Measurements from ENCODE around the gene SCD5.

SCD5 gene

DNA sequence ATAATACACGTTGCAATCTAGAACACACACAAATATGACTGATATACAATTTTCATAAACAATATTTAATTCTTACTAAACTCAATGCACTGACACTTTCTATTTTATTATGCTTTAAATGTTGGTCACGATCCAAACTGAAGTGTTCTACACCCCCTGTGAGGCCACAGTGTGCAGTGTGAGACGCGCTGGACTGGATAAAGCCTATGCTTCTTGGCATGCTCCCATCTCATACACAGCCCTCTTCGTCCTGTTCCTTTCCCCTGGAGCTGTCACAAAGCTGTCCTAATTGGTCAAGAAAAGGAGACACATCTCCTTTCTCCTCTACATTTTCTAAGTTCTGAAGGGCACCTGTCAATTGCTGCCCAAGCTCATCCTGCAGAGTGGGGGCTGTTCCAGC is 72.0 kb downstream of the SCD5 start:
- no peak for DNase-seq (ENCODE audit: low spot score)

DNA sequence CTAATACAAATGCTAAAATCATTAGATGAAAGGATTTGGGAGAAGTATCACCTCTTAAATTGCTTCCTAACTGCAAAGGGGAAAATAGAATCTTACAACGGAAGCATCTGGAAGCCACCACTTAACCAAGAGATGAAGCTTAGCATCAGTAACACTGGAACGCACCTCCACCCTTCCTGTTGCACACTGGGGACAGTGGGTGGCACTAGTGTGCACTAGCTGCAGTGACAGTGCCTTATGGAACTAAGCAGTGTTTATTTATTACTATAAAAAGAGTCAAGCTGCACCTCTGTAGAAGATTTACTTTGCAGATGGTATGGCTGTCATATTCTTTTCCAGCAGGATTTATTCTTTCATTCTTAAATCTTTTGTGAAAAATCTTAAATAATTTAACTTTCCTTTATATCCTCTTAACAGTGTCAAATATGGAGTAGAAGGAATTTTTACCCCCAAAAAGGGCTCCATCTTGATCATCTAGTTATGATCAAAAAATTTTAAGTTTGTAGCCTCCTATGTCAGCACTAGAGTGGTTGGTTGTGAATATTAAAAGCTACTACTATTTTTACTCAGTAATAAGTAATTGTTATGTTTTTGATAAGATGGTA is 76.7 kb downstream of the SCD5 start:
- peak; percentile 85 for DNase-seq (ENCODE audit: low spot score)

DNA sequence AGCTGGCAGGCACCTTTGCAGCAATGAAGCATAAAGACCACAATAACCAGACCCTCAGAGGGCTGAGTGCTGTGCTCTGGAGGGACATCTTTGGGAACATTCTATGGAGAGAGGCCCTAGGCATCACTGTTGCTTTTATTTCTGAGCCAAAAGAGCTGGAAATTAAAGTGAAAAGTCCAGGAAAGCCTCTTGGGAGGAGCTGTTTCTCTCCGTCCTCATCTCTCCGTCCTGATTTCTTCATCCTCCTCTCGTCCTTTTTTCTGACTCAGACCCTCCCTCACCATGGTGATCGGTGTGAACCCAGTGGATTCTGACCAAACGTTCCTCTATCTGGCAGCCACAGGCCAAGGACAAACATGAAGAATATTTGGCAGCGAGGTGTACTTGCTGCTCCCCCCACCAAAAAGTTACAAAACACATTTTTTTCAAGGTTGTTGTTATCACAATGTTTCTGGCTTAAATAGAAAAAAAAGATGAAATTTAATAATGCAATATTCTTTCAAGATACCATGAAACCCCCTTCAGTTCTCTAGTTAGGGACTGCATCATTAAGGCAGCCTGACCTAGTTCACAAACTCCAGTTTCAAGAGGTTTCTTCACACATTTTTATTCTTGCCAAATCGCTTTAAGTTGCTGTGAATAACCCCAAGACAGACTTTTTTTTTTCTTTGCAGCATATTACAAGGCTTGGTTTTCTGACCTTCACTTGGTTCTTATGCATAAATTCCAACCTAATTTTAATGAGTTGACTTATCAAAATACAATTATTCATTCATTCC is 80.2 kb downstream of the SCD5 start:
- peak; percentile 45 for DNase-seq (ENCODE audit: low spot score)

DNA sequence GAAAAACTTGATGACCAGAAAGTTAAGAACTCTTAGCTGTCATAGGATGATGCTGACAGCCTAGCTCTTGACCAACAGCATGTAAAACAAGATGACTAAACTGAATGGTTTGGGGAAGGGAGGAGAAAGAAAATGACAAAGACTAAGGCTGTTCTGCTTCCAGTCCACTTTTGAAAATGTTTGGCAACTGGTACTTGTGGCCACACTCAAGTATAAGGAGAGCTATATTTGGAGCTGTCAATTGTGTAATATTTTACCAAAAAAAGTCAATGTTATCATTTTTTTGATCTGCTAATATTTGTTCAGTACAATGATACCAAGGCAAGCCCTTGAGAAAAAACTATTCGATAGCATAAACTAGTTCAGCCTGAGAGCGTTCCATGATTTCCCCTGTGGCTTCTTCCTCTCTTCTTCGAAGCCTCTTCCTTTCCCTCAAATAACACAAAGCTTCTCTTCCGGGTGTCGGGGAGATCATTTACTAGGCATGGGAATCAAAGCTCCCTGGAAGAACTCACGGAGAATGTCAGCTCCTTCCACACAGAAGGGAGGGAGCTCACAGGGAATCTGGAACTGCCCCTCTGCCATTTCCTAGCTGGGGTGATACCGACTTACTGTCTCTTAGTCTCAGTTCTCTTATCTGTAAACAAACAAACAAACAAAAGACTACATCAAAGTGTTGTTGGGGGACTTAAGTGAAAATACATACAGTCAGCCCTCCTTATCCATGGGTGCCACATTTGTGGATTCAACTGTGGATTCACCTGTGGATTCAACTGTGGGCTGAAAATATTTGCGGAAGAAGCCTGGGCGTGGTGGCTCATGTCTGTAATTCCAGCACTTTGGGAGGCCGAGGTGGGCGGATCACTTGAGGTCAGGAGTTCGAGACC is 82.6 kb downstream of the SCD5 start:
- no peak for DNase-seq (ENCODE audit: low spot score)

DNA sequence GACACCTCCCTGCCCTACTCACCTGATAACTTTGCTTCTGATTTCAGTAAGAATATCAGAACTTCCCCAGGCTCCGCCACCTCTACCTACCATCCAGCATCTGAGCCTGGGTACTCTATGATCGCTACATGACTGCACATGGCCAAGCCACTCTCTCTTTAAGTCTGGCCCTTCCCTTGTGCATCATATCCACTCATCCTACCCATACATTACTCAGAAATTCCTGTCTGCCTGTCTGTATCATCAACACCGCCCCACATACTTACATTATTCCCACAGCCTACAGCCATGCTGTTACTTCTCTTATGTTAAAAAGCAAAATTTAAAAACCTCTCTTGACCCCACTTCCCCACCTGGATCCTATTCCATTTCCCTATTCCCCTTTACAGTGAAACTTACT is 84.7 kb downstream of the SCD5 start:
- no peak for DNase-seq (ENCODE audit: low spot score)

DNA sequence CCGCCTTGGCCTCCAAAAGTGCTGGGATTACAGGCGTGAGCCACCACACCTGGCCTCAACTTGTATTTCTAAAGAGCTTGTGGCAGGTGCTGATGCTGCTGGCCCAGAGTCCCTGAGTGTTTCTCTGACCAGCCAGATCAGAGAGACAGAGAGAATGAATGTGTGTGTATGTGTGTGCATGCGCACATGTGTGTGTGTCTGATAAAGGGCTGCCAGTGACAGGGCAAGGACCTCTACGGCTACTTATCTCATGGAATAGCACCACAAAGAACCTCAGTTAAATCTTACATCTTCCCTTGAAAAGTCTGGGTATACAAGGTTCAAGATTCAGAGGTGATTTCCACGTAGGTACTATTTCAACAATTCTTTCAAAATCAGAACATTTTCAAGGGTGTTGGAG is 86.0 kb downstream of the SCD5 start:
- DNase-seq (ENCODE audit: low spot score): no peak

DNA sequence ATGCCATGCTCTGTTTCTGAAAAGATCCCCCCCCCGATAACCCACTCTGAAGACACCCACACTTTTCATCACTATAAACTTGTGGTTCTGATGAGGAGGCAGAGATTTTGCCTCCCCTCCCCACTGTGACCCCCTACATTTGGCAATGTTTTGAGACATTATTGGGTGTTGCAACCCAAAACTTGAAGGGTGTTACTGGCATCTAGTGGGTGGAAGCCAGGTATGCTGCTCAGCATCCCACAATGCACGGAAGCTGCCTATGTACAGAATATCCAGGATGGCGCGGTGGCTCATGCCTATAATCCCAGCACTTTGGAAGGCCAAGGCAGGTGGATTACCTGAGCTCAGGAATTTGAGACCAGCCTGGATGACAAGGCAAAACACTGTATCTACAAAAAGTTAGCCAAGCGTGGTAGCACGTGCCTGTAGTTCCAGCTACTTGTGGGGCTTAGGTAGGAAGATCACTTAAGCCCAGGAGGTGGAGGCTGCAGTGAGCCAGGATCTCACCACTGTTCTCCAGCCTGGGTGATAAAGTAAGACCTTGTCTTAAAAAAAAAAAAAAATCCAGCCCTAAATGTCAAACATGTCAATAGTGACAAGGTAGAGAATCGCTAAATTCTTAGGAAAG is 87.3 kb downstream of the SCD5 start:
- no peak for DNase-seq (ENCODE audit: low spot score)

DNA sequence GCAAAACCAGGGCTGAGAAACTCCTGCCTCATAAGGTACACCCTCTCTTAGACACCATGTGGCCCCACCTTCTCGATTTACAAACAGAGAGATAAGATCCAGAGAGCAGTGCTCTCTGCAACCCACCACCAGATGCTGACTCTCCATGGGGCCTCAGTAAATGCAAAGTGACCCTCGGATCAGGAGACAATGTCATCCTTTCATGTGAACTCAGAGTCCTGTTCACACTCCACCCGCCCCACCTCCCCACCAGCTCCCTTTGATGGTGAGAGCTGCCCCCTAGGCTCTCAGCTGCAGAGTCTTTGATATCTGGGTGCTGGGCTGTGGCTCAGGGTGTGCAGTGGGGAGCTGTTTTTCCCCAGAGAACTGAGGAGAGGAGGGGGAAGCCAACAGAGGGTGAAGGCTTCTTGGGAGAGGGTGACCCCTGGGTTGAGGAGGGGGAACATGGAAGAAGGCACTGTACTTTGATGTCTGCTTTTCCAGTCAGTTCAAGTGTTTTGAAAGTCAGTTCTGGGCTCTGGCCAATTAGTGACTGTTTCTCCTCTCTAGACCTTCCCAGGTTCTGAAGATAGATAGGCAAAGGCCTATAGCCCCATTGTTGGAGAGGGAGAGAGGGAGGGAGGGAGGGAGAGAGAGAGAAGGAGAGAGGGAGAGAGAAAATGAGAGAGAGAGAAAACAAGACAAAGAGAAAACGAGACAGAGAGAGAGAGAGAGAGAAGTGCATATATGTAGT is 88.2 kb downstream of the SCD5 start:
- DNase-seq (ENCODE audit: low spot score): peak; percentile 77

DNA sequence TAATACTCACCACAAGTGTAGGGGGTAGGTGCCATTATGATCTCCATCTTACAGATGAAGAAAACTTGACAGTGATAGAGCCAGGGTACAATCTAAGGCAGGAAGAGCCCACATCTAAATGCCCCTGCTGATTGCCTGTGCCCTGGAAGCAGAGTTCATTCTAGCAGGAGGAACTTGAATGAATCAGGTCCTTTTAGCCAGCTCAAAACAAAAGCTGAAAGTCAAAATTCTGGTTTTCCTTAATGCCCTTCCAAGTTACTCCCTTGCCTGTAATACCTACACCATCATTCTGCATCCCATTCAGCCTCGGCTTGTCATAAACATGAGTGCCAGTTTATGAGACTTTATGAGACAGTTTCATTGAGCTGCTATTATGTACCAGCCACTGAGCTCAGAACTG is 89.6 kb downstream of the SCD5 start:
- no peak for DNase-seq (ENCODE audit: low spot score)

DNA sequence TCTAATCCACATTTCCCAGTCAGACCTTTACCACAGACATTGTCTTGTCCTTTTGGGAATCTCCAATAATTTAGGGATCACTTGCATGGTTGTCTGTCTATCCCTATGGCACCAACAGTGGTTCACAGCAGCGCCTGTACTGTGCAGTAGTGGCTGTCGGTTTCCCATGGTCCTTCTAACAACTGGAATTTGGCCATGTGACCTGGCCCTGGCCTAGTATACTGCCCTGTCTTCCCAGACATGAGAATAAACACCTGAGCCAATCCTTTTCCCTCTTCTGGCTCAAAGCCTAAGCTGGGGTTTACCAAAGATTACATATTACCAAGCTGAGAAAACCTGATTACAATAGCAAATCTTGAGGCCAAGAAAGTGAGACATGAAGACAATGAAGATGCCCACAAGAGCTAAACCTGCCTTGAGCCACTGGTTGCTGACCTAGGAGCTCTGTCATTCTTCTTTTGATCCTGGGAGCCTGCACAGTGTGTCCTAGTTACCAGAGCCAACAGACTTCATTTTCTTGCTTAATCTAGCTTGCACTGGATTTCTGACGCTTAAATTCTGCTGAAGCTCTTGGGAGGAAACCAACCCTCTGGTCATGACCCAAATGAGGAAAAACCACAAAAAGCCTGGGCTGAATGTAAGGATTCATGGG is 92.1 kb downstream of the SCD5 start:
- DNase-seq (ENCODE audit: low spot score): no peak

DNA sequence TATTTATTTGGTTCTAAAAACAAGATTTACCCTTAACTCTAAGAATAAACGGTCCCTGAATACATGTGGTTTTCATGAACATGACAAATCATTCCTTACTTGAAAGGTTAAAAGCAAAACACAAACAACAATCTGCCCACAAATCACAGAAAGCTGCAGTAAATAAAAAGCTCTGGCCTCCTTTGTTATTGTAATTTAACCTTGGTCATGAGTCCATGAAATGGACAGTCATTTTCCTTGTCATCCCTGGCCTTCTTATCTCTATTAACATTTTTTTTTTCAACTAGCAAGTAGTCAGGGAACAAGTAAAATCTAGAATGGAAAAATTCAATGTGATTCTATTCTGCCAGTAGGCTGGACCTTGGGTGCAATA is 92.7 kb downstream of the SCD5 start:
- no peak for DNase-seq (ENCODE audit: low spot score)

DNA sequence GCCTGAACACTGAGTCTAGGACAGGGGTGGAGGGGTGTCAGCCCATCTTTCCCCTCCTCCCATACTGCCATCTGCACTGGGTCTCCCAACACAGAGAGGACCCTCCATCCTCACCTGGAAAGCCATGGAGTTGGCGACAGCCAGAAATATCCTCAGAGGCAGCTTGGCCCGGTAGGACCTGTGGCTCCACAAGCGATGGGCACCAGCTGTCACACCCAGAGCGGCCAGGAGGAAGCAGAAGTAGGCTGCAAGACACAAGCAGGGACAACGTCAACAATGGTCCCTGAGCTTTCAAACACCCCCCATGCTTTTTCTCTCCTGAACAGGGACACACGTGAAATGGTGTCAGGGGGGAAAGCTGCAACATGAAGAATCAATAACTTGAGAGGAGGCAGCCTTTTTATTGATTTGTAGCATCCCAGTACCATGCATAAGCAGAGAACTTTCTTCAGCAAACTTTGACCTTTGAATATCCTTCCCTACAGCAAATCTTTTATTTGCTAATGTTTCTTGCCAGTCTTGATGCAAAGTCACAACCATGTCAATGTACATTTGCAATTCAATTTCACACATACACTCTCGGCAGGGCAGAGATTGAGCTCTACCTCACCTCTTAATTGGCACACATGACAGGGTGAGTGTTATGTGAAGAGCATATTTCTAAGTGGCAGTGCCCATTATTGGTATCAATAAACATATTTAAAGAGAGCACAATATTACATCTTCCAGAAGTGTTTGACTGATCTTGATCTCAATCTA is 93.2 kb downstream of the SCD5 start:
- no peak for DNase-seq (ENCODE audit: low spot score)

DNA sequence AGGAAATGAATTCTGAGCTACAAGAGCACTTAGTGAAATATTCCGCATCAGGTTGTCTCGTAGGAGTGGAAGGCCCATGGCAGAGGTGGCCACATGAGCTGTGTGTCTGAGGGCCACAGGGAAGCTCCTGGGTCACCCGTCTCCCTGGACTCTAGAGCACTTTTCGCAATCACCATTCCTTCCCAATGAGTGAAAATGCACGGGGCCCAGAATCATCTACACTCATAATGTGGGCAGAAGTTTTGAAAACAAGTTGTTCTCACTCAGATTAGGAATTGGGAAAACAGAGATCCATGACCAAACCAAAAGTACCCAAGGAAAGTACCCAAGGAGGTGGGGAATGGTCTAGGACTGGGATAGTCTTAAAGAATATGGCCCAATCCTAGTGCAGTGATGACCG is 94.4 kb downstream of the SCD5 start:
- DNase-seq (ENCODE audit: low spot score): no peak

DNA sequence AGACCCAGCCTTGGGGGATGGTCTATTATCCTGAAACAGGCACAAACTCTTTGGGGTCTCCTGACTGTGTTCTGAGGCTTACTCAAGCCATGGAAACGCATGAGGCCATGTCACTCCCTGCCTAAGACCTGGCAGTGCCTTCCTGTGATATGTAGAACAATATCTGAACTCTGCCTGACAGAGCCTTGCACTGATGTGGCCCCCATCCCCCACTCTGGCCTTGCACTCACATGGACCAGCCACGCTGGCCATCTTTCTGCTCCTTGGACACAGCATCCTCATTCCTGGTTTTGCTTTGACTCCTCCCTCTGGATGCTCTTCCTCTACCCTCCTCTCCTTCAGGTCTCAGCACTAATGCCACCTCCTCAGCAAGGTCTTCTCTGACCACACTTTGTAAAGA is 100.2 kb downstream of the SCD5 start:
- no peak for DNase-seq (ENCODE audit: low spot score)

DNA sequence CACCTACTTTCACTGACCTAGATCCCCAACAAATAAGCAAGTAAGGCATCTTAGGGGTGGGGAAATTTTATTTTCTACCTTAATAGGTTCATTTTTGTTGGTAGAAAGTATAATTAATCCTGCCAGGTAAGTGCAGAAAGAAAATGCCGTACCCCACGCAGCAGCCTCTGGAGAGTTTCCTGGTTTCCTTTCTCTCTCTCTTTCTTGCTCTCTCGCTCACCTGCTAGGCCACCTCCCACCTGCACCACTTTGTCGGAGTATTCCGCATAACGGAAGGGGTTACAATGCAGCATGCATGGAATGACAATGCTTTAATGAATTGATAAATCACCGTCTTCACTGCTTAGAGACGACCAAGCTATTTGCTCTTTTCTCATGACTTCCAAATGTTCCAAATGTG is 101.0 kb downstream of the SCD5 start:
- no peak for DNase-seq (ENCODE audit: low spot score)

DNA sequence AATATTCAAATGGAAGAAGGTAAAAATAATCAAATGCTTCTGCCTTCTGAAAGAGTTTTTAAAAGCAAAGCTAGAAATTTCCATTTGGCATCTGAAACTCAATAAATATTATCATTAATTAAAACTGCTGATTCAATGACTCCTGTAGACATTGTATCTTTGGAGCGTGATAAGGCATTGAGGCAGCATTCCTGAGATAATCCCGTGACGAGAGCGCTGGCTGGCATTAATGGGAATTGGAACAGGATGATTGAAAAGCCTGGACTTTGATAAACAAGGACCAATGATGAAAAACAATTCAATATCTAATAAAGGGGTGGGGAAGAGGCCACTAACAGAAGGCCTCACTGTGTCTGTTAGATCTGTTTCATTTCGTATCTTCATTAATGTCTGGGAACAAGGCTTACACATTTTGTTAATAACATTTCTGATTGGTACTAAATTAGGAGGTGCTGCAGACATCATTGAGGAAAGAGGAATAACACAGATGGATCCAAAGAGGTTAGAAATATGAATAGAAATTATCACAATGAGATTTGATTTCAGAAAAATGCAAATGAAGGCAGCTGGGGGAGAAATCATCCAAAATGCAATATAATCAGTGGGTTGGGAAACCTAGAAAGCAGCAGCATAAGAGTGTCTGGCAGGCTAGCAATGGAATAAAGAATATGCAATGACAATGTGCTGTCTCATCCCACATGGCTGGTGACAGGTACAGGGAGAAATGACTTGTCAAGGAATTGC is 102.3 kb downstream of the SCD5 start:
- peak; percentile 35 for DNase-seq (ENCODE audit: low spot score)

DNA sequence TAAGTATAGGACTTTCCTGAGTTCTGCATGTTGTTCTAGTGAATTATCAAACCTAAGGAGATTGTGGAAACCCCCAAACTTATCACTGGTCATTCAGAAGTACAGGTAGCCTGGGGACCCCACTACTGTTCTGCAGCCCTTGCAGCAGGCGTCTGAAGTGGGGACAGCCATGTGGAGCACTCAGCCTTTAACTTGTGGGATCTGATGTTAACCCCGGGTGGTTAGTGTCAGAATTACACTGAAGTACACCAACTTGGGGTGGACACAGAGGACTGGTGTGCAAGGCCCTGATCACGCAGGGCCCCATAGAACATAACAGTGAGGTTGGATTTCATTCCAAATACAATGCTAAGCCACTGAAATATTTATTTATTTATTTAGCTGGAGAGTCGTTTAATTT is 103.7 kb downstream of the SCD5 start:
- no peak for DNase-seq (ENCODE audit: low spot score)

DNA sequence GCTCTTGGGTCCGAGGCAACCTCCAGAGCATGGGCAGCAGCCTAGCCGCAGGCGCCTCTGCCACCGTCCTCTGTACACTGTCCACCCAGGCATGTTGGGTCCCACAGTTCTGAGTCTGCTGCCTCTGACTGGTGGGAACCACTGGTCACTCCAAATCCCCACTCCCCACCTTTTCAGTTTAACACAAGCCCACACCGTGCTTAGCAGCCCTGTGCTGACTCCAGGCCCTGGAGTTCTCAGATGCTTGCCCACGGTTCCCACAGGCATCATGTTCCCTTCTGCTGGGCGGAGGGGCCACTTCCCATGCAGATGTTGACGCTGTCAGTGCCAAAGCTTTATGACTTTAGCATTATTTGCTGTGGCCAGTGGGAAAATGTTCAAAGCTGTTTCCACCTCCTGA is 104.5 kb downstream of the SCD5 start:
- DNase-seq (ENCODE audit: low spot score): no peak

DNA sequence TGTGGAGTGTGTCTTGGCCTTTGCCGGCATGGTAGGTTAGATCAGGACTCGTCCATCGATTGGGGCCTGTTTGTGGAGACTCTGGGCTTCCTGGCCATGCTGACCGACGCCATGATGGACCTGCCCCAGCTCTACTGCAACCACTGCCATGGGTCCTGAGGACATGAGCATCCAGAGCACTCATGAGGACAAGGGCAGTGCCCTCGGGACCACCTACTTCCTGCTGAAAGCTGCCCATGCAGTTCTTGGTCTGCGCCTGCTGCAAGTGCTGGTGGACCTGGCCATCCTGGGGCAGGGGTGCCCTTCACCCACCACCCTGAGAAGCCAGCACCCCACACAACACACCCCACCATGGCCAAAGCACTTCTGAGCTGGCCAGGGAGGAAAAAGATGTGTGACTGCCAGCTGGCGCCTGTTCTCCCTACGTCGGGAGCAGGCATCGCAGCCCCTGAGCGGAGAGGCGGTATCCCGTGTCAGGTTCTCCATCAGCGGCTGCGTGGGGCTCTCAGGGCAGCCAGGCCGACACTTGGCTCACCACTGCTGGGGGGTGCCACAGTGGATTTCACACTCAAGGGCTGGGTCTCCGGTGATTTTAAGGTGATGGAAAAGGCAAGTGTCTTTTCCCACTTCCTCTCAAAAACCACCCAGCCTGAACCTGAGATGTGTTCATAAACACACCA is 106.4 kb downstream of the SCD5 start:
- DNase-seq (ENCODE audit: low spot score): no peak

Data from Ammon's horn (tissue), 1 donor.